ENCODE data around the gene GSE1. TPM values are rescaled to one million over a fixed set of nuclear protein-coding genes. Genes with fewer than 3 reads are reported as not detected.

The GSE1 gene
- polyA plus RNA-seq, 3 donors = 62.2 to 81.9 (median 73.5) TPM

DNA sequence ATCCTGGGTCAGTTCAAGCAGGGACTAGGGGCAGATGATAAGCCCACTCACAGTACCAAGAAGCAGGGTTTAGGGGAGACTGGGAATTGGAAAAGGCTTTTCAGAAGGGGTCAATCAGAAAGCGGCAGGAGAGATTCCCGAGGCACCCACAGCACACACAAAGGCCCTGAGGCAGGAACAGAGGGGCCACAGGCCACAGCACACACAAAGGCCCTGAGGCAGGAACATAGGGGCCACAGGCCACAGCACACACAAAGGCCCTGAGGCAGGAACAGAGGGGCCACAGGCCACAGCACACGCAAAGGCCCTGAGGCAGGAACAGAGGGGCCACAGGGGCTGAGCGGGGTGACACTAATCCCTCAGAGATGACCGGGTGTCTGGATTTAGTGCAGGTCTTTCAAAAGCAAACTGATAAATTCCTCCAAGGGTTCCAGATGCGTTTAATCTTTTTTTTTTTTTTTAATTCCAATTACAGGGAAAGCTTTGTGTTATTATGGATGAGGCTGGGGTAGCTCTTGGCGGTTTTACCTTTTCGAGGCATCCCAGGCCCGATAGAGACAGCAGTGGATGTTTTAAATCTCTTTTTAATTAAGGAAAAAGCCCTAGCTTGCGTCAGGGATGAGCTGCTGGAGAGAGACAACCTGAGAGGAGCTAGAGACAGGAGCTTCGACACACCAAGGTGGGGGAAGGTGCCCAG lies 106.6 kb downstream of the GSE1 start:
- DNase-seq (ENCODE audit: extremely low read depth in 1 of 11, low read depth in 9 of 11, low spot score in 4 of 11) = no peak

GRCh38 chr16:85720302-85720637 lies 107.1 kb downstream of the GSE1 start:
- no peak for DNase-seq (ENCODE audit: extremely low read depth in 1 of 11, low read depth in 9 of 11, low spot score in 4 of 11)

GRCh38 chr16:85722128-85722893 lies 109.2 kb downstream of the GSE1 start:
- no peak for DNase-seq (ENCODE audit: extremely low read depth in 1 of 11, low read depth in 9 of 11, low spot score in 4 of 11)

DNA sequence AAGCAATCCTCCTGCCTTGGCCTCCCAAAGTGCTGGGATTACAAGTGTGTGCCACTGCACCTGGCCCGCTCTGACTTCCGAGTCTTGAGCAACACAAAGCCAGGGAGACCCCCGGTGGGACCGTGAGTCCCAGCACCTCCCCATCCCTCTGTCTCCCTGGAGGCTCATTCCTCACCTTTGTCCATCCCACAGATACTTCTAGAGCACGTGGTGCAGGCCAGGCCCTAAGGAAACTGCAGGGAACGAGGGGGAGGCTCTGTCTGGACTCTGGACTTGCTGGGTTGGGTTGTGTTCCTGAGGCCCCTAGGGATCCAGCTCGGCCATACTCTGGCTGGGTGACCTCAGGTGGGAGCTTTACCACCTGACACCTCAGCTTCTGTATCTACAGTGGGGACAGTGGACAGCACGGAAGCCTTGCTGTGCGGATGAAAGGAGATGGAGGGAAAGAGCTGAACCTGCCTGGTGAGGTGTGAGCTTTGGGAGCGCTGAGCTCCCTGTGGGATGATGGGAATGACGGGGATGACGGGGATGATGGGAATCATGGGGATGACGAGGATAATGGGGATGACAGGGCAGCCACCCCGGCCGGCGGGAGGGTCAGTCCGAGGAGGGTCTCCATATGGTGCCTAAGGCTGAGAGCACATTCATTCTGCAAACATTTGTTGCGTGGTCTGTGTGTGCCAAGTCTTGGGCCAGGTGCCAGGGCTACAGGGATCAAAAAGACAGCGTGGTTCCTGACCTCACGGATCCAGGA lies 111.2 kb downstream of the GSE1 start:
- peak in 1 of 11 donors; percentile 38 for DNase-seq (ENCODE audit: extremely low read depth in 1 of 11, low read depth in 9 of 11, low spot score in 4 of 11)

DNA sequence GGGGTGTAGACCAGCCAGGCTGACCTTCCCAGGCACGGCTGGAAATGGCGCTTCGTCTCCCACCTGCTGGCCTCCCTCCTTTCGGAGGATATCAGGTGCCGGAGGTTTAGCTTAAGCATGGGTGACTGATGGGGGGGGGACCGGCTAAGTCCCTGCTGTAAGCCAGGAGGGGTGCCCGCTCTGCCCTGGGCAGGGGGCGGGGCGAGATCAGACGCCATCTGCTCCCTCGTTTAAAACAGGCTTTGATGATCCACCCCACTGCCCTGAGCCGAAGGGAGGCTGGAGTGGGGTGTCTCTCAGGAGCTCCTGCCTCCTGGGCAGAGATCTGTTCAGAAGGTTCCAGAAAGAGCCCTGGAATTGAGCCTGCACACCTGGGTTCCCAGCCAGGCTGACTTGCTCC lies 111.8 kb downstream of the GSE1 start:
- DNase-seq (ENCODE audit: extremely low read depth in 1 of 11, low read depth in 9 of 11, low spot score in 4 of 11) = no peak

Other genes with a start within 250 kb of the GSE1 start
- 10 to 100 TPM; 16.8 to 23.8 (median 20.0) TPM for gene GINS2, start 75.6 kb downstream of the GSE1 start, polyA plus RNA-seq (ENCODE audit: insufficient read length in 3 of 3)
- gene C16orf74, start 137.8 kb downstream of the GSE1 start, polyA plus RNA-seq (ENCODE audit: insufficient read length in 3 of 3) = 1 to 10 TPM; 2.3 to 4.5 (median 4.0) TPM
- 10 to 100 TPM; 28.1 to 31.9 (median 31.8) TPM for gene EMC8, start 186.2 kb downstream of the GSE1 start, polyA plus RNA-seq (ENCODE audit: insufficient read length in 3 of 3)
- gene COX4I1, start 186.4 kb downstream of the GSE1 start, polyA plus RNA-seq (ENCODE audit: insufficient read length in 3 of 3) = 100 to 1,000 TPM; 342 to 440 (median 390) TPM